GM12873 (cell line): Measurements from ENCODE around the gene ETFB.

ENCODE experiments used
- TF ChIP-seq, protein P1 (sequence below): IDR thresholded peaks from 2 replicates; pipeline ENCODE4 v1.5.1; 2012; ENCODE audit warnings: low read depth, mild to moderate bottlenecking, moderate library complexity, low read length, control low read depth; ENCODE audit not compliant: insufficient read depth; ENCODE audit errors: missing control alignments

ETFB gene

DNA sequence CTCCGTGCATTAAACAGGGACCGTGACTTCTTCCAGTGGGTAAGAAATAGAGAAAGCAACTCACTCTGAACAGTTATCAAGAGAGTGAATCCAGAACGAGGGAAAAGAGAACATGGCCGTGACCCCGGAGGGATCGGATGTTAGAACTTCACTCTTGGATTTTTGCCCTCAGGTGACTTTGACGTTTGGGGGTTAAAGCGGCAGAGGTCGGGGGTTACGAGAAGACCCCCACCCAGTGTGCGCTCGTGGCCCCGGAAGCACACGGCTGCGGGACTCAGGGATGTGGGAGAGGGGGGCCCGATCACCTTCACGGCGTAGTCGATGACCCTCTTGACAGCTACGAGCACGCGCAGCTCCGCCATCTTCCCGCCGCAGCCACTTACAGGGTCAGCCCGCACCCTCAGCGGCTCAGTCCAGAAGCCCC, at the start of gene ETFB:
Gene ETFB, minus strand, starts transcription at position 424 of the 424 bp plus-strand sequence. Its CDS starts 62 bp downstream, at position 362.
- TF ChIP-seq, protein P1, sequence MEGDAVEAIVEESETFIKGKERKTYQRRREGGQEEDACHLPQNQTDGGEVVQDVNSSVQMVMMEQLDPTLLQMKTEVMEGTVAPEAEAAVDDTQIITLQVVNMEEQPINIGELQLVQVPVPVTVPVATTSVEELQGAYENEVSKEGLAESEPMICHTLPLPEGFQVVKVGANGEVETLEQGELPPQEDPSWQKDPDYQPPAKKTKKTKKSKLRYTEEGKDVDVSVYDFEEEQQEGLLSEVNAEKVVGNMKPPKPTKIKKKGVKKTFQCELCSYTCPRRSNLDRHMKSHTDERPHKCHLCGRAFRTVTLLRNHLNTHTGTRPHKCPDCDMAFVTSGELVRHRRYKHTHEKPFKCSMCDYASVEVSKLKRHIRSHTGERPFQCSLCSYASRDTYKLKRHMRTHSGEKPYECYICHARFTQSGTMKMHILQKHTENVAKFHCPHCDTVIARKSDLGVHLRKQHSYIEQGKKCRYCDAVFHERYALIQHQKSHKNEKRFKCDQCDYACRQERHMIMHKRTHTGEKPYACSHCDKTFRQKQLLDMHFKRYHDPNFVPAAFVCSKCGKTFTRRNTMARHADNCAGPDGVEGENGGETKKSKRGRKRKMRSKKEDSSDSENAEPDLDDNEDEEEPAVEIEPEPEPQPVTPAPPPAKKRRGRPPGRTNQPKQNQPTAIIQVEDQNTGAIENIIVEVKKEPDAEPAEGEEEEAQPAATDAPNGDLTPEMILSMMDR = no peak

DNA sequence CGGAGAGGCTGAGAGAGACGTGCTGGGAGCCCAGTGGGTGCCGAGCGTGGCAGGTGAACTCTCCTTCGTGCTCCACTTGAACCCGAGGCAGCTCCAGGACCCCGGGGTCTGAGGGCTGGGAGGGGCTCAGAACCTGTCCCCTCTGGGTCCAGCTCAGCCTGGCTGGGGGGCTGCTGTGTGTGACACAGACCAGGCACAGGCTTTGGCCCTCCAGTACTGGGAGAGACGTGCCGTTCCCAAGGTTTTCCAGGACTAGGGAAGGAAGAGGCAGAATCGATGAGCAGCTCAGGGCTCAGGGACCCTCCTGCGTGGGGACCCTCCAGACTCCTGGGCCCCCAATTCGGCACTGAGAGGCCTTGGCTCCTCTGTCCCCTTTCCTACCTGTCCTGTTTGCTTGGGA, 49.0 kb upstream of the ETFB start:
- TF ChIP-seq, protein P1 = no peak

GRCh38 chr19:51410950-51411748, 45.0 kb upstream of the ETFB start:
- TF ChIP-seq, protein P1 = no peak

DNA sequence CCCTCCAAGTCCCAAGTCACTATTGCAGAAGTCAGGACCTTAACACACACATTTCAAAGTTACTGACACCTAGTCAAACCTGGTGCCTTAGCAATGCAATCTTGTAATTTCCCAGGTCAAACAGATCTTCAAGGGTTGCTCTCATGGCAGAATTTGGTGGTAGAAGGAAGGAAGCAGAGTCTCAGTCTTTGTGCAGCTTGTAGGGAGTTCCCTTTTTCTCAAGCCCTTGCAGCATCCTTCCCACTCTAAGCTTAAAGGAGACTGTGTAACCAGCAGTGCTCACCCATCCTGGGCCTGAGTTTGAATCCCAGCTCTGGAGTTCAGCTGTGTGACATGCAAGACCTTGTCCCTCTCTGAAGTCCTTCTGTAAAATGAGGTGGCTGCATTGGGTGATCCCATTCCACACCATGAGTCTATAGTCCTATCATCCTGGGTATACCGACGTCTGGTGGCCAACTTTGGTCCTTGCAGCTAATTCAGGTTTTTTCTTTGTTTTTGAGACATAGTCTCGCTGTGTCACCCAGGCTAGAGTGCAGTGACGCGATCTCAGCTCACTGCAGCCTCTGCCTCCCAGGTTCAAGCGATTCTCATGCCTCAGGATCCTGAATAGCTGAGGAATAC, 41.4 kb upstream of the ETFB start:
- TF ChIP-seq, protein P1 = peak; percentile 66

DNA sequence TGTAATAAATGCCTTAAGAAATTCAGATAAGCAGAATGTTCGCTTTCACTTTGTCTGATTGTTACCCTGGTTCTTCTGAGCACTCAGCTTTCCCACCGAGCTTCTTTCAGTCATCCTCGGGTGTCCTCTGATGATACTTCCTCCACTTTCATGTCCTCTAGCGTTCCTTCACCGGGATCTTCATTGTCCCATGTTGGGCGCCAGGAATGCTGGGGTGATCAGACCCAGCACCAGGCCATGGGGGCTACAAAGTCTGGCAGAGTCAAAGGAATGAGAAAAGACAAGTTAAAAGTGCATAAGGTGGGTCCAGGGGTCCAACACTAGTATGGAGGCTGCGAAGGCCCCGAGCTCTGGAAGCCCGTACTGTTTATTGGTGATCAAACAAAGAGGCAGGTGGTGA, 35.9 kb upstream of the ETFB start:
- TF ChIP-seq, protein P1 = no peak

DNA sequence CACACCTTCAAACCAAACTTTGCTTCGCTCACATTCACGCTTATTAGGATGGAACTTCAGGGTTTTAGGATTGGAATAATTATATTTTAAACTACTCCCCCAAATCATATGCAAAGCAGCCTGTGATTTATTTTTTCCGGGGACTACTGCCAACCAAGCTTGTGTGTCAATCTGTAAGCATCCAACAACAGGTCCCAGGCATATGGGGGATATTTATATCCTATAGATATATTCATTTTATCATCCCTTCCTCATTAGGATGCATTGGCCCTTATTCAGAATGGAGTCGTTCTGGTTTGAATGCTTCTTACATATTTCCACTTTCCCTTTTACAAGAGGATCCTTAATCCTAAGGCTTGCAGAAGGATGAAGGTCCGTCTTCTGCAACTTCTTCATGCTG, 33.0 kb upstream of the ETFB start:
- TF ChIP-seq, protein P1 = no peak

DNA sequence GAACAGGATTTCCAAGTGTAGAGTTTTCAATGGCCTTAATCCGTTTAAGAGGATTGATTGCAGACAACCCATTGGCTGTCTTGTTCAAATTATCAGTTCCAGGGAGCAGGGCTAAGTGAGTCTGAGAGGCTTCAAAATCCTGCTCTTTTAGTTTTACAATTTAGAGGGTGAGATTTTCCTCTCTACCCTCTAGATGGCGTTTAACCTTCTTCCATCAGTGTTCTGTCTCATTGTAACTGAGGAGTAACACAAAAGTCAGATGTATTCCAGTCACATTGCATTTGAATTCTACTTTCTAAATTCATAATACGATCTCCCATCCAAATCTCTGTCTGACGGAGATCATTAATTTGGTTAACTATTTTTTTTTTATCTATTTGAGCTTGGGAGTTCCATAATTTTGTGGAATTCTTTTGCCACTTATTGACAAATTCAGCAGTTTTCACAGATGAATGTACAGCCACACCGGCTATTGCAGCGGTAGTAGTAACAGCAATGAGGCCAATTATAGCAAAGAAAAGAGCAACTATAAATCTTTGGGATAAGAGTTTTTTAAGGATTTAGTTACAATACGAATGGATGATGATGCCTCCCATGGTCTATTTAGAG, 32.0 kb upstream of the ETFB start:
- TF ChIP-seq, protein P1 = peak; percentile 69
